UCSD-AML1 (cell line): Measurements from ENCODE around the gene UBQLN1.
"Not testable (repeated sequence)": the region's sequence is repeated elsewhere in the genome, so short reads cannot be mapped to it uniquely, and the experiment has no call there.

Experiments
- DNase-seq: peaks from one replicate; lab custom pipeline; 2025; ENCODE audit not compliant: unreplicated experiment; lab: John Stamatoyannopoulos, UW

Gene UBQLN1

GRCh38 chr9:83707768-83708514 is at the start of gene UBQLN1:
Gene UBQLN1 (minus strand): TSS chr9:83707958. CDS start chr9:83707679, 279 bp downstream.
- DNase-seq, result peak; percentile 94

- DNase-seq, result no peak
These were observed 46.7 kb upstream of the UBQLN1 start for GRCh38 chr9:83754383-83754977.

- DNase-seq, result no peak
These were observed 41.9 kb upstream of the UBQLN1 start for GRCh38 chr9:83749706-83750105.

GRCh38 chr9:83744206-83744605 is 36.4 kb upstream of the UBQLN1 start:
- no peak for DNase-seq

GRCh38 chr9:83733739-83734138 is 26.0 kb upstream of the UBQLN1 start:
- no peak for DNase-seq

GRCh38 chr9:83728591-83729368 is 21.0 kb upstream of the UBQLN1 start:
- not testable (repeated sequence) for DNase-seq

GRCh38 chr9:83724436-83724835 is 16.7 kb upstream of the UBQLN1 start:
- DNase-seq, result no peak

GRCh38 chr9:83722726-83723495 is 15.2 kb upstream of the UBQLN1 start:
- DNase-seq, result no peak

- DNase-seq, result no peak
These were observed 13.8 kb upstream of the UBQLN1 start for GRCh38 chr9:83721509-83721908.

GRCh38 chr9:83715794-83716193 is 8.0 kb upstream of the UBQLN1 start:
- no peak for DNase-seq

- DNase-seq, result no peak
These were observed 7.5 kb upstream of the UBQLN1 start for GRCh38 chr9:83715221-83715620.

- no peak for DNase-seq
These were observed 6.6 kb upstream of the UBQLN1 start for GRCh38 chr9:83714329-83714728.

- peak; percentile 75 for DNase-seq
These were observed 879 bp upstream of the UBQLN1 start for GRCh38 chr9:83708515-83709158.

- DNase-seq, result no peak
These were observed 315 bp downstream of the UBQLN1 start for GRCh38 chr9:83707518-83707767.

- DNase-seq, result peak; percentile 56
These were observed 861 bp downstream of the UBQLN1 start for GRCh38 chr9:83706676-83707517.

- DNase-seq, result not testable (repeated sequence)
These were observed 2.5 kb downstream of the UBQLN1 start for GRCh38 chr9:83705219-83705651.

GRCh38 chr9:83701769-83702168 is 6.0 kb downstream of the UBQLN1 start:
- DNase-seq, result no peak

- no peak for DNase-seq
These were observed 6.5 kb downstream of the UBQLN1 start for GRCh38 chr9:83701286-83701685.

- DNase-seq, result no peak
These were observed 8.1 kb downstream of the UBQLN1 start for GRCh38 chr9:83699615-83700014.

GRCh38 chr9:83698976-83699585 is 8.7 kb downstream of the UBQLN1 start:
- DNase-seq, result no peak
